Erythroblast (primary cell): ENCODE data around the gene NRG2.
A peak's percentile ranks its signal among the peaks of the same experiment; 100 is the strongest.

Source experiments
- DNase-seq, 2 experiments: peaks; one replicate each; lab custom pipeline; 2025; lab: John Stamatoyannopoulos, UW
- GATA1 ChIP-seq: IDR thresholded peaks from 2 replicates; pipeline ENCODE4 v1.6.1; 2011; ENCODE audit warnings: low read depth, mild to moderate bottlenecking, control low read depth, low read length, moderate library complexity
- POLR2A ChIP-seq: IDR thresholded peaks from 2 replicates; pipeline ENCODE4 v1.6.1; 2011; ENCODE audit warnings: mild to moderate bottlenecking, low read length

Gene NRG2

DNA sequence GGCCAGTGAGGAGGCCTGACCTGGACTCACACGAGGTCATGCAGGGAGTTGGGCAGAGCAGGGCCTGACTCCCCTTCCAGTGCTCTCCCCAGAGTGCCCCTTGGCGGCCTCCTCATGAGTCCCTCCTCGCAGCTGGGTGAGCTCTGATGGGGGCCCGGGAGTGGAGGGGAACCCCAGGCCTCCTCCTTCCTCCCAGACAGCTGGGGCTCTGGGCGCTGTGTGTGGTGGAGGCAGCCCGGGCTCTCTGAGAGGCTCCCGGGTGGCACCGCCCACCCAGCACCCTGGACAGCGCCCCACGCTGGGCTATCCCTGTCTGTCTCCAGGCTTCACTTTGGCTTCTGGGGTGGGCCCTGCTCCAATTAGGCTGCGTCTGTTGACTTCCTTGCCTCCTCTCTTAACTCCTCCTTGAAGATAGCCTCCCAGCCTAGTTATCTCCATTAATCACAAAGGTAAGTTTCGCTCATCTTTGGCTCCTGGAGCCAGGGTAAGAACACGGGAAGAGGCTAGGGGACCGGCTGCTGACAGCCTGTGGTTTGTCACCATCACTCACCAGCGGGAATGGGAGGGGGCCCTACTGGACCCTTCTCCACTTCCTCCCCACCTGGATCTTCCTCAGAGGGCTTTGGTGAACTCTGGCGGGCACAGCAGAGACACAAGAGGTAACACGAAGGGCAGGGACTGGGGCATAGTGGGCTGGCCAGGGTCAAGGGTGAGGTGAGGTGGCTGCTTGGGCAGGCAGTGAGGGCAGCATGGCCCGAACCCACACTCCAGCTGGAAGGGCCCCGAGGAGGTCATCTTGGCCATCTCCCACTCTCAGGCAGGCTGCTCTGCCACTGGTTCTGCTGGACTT lies 234.4 kb downstream of the NRG2 start:
- TF ChIP-seq GATA1 (no peak), POLR2A (no peak)
- peak; percentile 30 to 47 for DNase-seq

DNA sequence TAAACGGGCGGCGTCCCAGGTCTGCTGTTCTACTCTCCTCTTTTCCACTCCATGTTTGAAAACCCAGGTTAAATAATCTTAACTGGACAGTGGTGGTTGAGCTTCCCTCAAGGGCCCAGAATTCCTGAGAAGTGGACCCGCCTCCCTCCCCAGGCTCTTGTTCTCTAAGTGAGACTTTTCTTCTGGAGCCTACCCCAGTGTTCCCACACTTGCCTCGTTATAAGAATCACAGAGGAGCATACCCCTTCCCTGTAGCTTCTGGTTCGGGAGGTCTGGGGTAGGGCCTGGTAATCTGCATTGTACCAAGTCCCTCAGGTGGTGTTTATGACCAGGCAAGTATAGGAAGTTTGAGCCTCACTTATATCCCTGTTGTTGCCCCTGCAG lies 235.5 kb downstream of the NRG2 start:
- TF ChIP-seq GATA1 (no peak), POLR2A (no peak)

DNA sequence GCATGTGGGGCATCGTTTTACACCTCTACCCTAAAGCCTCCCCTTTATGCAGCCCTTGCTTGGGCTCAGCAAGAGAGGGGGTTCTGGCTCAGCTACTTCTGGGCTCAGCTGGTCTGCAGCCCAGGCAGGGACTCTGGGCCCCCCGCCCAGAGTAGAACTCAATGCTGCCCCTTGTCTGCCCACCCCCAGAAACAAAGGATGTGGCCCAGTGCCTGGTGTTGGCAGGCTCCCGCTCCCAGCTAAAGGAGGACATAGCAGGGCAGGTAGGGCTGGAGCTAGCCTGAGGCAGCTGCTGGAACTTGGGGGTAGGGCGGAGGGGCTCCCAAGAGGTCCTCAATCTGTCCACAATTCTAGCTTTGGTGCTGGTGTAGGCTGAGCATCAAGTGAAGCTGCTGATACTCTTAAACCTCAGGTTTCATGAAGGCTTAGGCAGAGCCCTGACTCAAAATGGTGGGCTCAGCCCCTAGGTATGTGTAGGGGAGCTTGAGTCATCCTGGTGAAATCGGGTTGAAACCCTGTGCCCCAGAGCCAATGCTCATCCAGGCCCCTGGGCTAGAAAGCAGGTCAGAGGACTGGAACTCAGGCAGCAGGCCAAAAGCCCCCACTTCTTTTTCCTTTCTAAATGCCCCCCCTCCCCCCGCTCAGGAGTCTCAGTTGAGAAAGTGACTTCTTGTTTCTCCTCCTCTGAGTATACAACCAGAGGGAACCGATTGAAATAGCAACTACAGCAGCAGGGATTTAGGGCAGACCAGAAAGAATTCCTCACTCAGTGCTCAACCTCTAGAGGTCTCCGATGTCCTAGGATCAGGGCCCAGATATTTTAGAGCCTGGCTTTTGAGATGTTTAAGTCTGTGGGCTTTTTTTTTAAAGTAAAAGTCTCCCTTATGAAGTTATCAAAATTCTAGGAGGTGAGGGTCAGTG lies 236.1 kb downstream of the NRG2 start:
- no peak for DNase-seq
- TF ChIP-seq GATA1: no peak
- no peak for TF ChIP-seq POLR2A

More for the DNA sequence above, 235.5 kb downstream of the NRG2 start:
- no peak for DNase-seq

DNA sequence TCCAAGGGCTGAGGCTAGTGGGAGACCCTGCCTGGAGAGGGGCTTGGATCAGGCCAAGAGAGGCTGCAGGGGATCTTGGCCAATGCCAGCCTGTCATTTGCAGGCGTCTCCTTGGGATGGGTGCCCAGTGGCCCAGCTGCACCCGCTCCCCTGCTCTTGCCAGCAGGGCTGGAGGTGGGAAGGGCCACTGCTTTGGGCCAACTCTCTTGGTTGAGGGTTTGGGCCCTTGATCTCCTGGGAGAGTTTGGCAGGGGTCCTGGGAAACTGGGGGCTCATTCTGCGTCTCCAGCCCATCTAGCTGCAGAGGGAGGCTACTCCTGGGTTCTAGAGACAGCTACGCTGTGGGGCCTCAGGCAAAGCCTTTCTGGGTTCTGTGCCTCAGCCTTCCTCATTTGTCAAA lies 237.0 kb downstream of the NRG2 start:
- DNase-seq: no peak
- no peak for TF ChIP-seq POLR2A

DNA sequence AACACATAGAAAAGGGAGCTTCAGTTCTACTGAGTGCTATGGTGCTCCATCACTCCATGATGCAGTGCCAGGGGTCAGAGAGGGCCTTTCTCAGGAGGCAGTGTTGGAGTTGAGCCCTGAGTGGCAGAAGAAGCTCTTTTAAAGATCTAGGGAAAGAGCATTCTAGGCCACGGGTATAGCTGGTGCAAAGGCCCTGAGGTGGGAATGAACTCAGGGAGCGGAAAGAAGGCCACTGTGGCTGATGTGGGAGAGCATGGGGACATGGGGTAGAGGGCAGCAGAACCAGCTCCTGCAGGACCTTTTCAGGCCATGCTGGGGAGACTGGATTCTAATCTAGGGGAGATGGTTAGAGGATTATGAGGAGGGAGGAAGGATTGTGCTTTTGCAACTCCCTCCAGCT lies 237.6 kb downstream of the NRG2 start:
- DNase-seq: no peak
- TF ChIP-seq POLR2A: no peak

DNA sequence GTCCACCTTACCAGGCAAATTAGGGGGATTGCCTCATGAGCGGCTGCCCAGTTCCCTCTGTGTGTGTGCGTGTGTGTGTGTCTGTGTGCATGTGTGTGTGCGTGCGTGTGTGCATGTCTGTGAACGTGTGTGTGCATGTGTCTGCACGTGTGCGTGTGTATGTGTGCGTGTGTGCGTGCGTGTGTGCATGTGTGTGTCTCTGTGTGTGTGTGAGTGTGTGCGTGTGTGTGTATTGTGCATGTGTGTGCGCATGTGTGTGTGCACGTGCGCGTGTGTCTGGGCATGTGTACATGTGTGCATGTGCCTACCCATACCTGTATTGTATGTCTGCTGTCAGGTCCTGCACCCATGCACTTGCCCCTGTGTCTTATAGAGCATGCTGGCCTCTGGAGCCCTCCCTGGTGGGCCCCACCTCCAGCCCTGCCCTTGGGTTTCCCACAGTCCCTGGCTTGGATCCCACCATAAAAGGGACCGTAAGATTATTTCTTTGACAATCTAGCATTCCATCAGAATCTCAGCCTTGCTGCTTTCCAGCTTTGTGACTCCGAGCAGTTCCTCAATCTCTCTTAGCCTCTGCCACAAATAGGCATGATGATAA lies 238.2 kb downstream of the NRG2 start:
- TF ChIP-seq GATA1: no peak
- no peak for TF ChIP-seq POLR2A
- DNase-seq: no peak

DNA sequence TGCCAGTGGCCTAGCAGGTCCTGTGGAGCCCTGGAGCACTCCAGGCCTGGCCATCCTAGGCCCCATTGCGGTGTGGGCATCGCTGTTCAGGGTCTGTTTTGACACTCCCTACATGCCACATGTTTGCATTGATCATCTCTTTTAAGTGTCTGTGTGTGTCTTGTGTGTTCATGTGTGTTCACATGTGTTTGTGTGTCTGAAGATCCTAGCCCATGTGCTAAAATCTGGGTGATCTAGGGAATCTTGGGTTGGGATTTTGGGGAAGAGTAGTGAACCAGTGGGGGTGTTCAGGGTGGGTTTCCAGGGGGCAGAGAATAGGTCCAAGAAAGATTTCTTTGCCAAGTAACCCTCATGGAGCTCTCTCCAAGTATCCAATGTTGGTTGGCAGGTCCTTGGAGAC lies 239.1 kb downstream of the NRG2 start:
- no peak for TF ChIP-seq GATA1
- no peak for TF ChIP-seq POLR2A

DNA sequence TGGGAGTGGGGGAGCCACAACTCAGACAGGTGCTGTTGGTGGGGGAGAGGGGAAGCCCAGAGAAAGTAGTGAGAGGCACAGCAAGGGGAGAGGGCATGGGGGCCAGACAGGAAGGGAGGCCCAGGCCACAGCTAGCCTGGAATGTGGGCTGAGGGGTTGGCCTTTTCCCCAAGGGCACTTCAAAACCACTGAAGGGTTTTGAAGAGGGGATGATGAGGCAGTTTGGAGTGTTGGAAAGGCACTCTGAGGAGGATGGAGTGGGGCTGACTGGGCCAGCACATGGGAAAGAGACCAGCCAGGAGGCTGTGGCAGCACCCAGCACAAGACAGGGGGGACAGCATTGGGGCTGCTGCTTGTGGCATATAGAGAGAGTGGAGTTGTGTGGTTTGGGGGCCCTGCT lies 243.7 kb downstream of the NRG2 start:
- DNase-seq: no peak
- TF ChIP-seq GATA1 (no peak), POLR2A (no peak)

More for the DNA sequence above, 239.1 kb downstream of the NRG2 start:
- no peak for DNase-seq

DNA sequence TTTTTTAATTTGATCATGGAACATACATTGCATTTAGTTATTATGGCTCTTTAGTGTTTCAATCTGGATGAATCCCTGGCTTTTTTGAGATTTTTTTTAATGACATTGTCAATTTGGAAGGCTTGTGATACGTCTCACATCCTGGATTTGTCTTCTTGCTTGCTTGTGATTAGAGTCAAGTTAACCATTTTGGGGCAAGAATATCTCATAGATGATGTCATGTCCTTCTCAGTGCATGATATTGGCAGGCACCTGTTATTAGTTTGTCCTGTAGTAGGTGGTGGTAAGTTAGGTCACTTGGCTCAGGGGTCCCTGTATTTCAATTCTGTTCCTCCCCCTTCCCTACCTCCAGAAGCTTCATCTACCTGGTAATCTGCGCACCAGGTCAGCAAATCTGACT lies 244.2 kb downstream of the NRG2 start:
- DNase-seq: no peak
- TF ChIP-seq POLR2A (no peak), GATA1 (no peak)

DNA sequence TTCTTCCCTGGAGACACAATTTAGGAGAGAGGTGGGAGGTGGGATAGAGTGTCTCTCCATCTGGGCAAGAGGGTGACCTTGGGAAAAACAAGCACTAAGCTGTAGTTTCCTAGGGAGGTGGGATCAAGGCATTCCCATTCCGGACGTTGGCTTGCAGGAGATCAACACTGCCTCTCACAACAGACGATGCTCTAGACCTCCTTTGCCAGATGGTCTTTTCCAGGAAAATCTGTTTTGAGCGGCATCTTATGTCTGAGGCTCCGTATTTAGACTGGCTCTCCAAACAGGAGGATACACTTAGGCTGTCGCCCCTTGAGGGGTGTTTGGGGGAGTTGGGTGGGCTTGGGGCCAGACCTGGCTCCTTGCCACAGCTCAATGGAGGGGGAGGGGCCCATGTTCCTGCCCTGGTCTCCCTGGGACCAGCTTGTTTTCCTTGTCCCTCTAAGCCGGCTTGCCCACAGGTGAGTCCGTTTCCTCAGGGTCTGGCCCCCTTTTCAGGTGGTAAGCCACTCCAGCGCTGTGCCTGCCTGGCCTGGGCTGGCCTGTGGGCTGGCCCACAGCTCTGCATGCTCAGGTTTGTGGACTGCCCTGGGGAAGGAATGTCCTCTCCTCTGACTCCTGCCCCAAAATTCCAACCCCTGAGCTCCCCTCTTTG lies 245.1 kb downstream of the NRG2 start:
- TF ChIP-seq GATA1 (no peak), POLR2A (no peak)
- DNase-seq: no peak

DNA sequence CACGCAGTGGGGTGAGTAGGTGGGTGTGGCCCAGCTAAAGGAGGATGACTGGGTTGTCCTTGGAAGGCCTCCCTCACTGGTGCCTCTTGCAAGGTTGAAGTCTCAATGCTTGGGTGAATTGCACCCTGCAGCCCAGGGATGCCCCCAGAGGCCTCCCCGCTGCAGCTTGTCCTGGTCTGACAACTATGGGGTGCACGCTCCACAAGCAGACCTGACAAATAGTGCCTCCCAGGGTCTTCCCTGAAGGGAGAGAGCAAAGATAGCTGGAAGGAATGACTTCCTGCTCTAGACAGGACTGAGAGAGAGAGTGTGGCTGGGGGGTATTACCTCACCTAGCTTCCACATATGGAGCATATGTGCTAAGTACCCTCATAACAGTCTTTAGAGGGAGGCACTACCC lies 245.8 kb downstream of the NRG2 start:
- no peak for DNase-seq
- TF ChIP-seq GATA1: no peak
- TF ChIP-seq POLR2A: no peak
